HCT116 (cell line): ENCODE results near the gene SPTLC3. TPM values are rescaled to one million over a fixed set of nuclear protein-coding genes. Genes with fewer than 3 reads are reported as not detected.

ENCODE experiments used
- ATAC-seq: fragments of 200-7000 bp; cut with Tn5 transposase; 2 replicates; pipeline ENCODE4 v1.9.1; 2020; ENCODE audit warnings: mild to moderate bottlenecking, moderate library complexity
- BruUV-seq: library from RNA; stranded (reverse); fragments of 400-500 nt; replicated peaks from 2 replicates; lab custom pipeline; 2021; lab: Mats Ljungman, UMichigan
- CTCF ChIA-PET: fragments of 300-600 bp; sonication (Branson Sonifier 250); formaldehyde crosslinking; loops from one replicate; lab custom pipeline; 2021; ENCODE audit warnings: antibody characterized with exemption; lab: Charles Lee
- POLR2A ChIA-PET: fragments of 300-600, 350-600 bp; sonication (Branson Sonifier 250); formaldehyde crosslinking; loops from one replicate; lab custom pipeline; 2021; ENCODE audit warnings: antibody characterized with exemption; lab: Charles Lee
- RAD21 ChIA-PET, 2 experiments: fragments of 300-600 bp; sonication (Branson Sonifier 250); formaldehyde crosslinking; loops; one replicate each; lab custom pipeline; 2023; ENCODE audit warnings: low total read pairs in 2 of 2; ENCODE audit not compliant: uncharacterized antibody in 2 of 2, unreplicated experiment in 2 of 2, low non-redundant PET in 1 of 2; lab: Charles Lee
- DNase-seq: peaks from one replicate; pipeline ENCODE4 v3.0.0-alpha.2; 2010; ENCODE audit warnings: low read depth, low spot score
- H2AFZ ChIP-seq: fragments of 200-600 bp; shearing (Covaris generic), sonication (generic); 2 replicates; pipeline ENCODE4 v1.6.1; 2017; ENCODE audit warnings: low read depth, mixed run types, mixed read lengths, antibody characterized with exemption, low read length; ENCODE audit not compliant: poor library complexity, severe bottlenecking
- H3K27ac ChIP-seq: 2 replicates; pipeline ENCODE4 v1.5.1; 2012; ENCODE audit warnings: low read depth, low read length
- H3K27me3 ChIP-seq: fragments of 200-600 bp; sonication (generic); 2 replicates; pipeline ENCODE4 v1.6.1; 2016; ENCODE audit warnings: mixed run types, low read length, mixed read lengths; ENCODE audit not compliant: insufficient read depth
- H3K36me3 ChIP-seq, 2 experiments: fragments of 200-500 bp in 1 of 2; fragments of 200-600 bp in 1 of 2; sonication (Bioruptor generic) in 1 of 2; sonication (generic) in 1 of 2; 2 replicates each; pipeline versions ENCODE4 v1.5.1 to v1.6.1; 2014 to 2016; ENCODE audit warnings: low read length in 2 of 2, inconsistent platforms in 1 of 2, mixed read lengths in 1 of 2, mixed run types in 1 of 2; ENCODE audit not compliant: insufficient read depth in 2 of 2, control insufficient read depth in 1 of 2
- H3K4me1 ChIP-seq, 2 experiments: fragments of 200-600 bp in 1 of 2; sonication (generic) in 1 of 2; 2 replicates each; pipeline versions ENCODE4 v1.5.1 to v1.6.1; 2012 to 2017; ENCODE audit warnings: low read length in 2 of 2, inconsistent platforms in 1 of 2, mild to moderate bottlenecking in 1 of 2, mixed read lengths in 1 of 2, mixed run types in 1 of 2, moderate library complexity in 1 of 2; ENCODE audit not compliant: insufficient read depth in 2 of 2, control insufficient read depth in 1 of 2
- H3K4me2 ChIP-seq: fragments of 200-600 bp; sonication (generic); 2 replicates; pipeline ENCODE4 v1.6.1; 2017; ENCODE audit warnings: mixed run types, low read length, mixed read lengths
- H3K4me3 ChIP-seq, 2 experiments: fragments of 200-600 bp in 1 of 2; sonication (generic) in 1 of 2; replicated peaks in 1 of 2; 2 replicates each; pipeline ENCODE4 v1.5.1; 2011 to 2016; ENCODE audit warnings: low read length in 2 of 2, control low read depth in 1 of 2, low read depth in 1 of 2, mild to moderate bottlenecking in 1 of 2, mixed read lengths in 1 of 2, mixed run types in 1 of 2
- H3K79me2 ChIP-seq: fragments of 200-600 bp; sonication (generic); 2 replicates; pipeline ENCODE4 v1.6.1; 2017; ENCODE audit warnings: mild to moderate bottlenecking, mixed run types, low read length, moderate library complexity, mixed read lengths; ENCODE audit not compliant: insufficient read depth
- H3K9ac ChIP-seq: fragments of 200-600 bp; sonication (generic); 2 replicates; pipeline ENCODE4 v1.6.1; 2016; ENCODE audit warnings: low read length, mixed read lengths
- H3K9me2 ChIP-seq: fragments of 200-600 bp; sonication (generic), shearing (Covaris generic); 2 replicates; pipeline ENCODE4 v1.6.1; 2017; ENCODE audit warnings: mixed run types, mild to moderate bottlenecking, moderate library complexity; ENCODE audit not compliant: insufficient read depth
- H3K9me3 ChIP-seq, 2 experiments: fragments of 200-500 bp in 1 of 2; fragments of 200-600 bp in 1 of 2; sonication (Bioruptor generic) in 1 of 2; sonication (generic) in 1 of 2; 2 replicates each; pipeline ENCODE4 v1.6.1; 2014 to 2017; ENCODE audit warnings: low read length in 2 of 2, mixed read lengths in 2 of 2, inconsistent platforms in 1 of 2, low read depth in 1 of 2, mild to moderate bottlenecking in 1 of 2, mixed run types in 1 of 2, moderate library complexity in 1 of 2; ENCODE audit not compliant: control insufficient read depth in 1 of 2, insufficient read depth in 1 of 2
- H4K20me1 ChIP-seq: fragments of 200-600 bp; sonication (generic), shearing (Covaris generic); 2 replicates; pipeline ENCODE4 v1.6.1; 2017; ENCODE audit warnings: mixed run types, mild to moderate bottlenecking, moderate library complexity; ENCODE audit not compliant: insufficient read depth
- ATF3 ChIP-seq: IDR thresholded peaks from 2 replicates; pipeline ENCODE4 v1.6.1; 2012
- CBX3 ChIP-seq: IDR thresholded peaks from 2 replicates; pipeline ENCODE4 v1.6.1; 2012; ENCODE audit warnings: low read depth
- EGR1 ChIP-seq: IDR thresholded peaks from 2 replicates; pipeline ENCODE4 v1.6.1; 2012; ENCODE audit warnings: low read depth
- ELF1 ChIP-seq: IDR thresholded peaks from 2 replicates; pipeline ENCODE4 v1.6.1; 2012; ENCODE audit warnings: low read depth, borderline replicate concordance
- EZH2 ChIP-seq: fragments of 200-600 bp; sonication (generic); IDR thresholded peaks from 2 replicates; pipeline ENCODE4 v1.6.1; 2017; ENCODE audit warnings: antibody characterized with exemption, mixed run types
- MAX ChIP-seq: IDR thresholded peaks from 2 replicates; pipeline ENCODE4 v1.6.1; 2012
- REST ChIP-seq: IDR thresholded peaks from 2 replicates; pipeline ENCODE4 v1.6.1; 2012; ENCODE audit warnings: low read depth
- SRF ChIP-seq: IDR thresholded peaks from 2 replicates; pipeline ENCODE4 v1.6.1; 2012; ENCODE audit warnings: low read depth
- YY1 ChIP-seq: IDR thresholded peaks from 2 replicates; pipeline ENCODE4 v1.6.1; 2011; ENCODE audit warnings: low read length, low read depth, moderate library complexity, mild to moderate bottlenecking; ENCODE audit not compliant: insufficient replicate concordance; ENCODE audit errors: extremely low read depth
- ZBTB33 ChIP-seq: IDR thresholded peaks from 2 replicates; pipeline ENCODE4 v1.6.1; 2011; ENCODE audit warnings: mild to moderate bottlenecking, low read length, moderate library complexity; ENCODE audit not compliant: insufficient replicate concordance; ENCODE audit errors: extremely low read depth
- ZFX ChIP-seq: fragments of 450-650 bp; IDR thresholded peaks from 2 replicates; pipeline ENCODE4 v1.6.1; 2017
- intact Hi-C: fragments of 100-400 bp; cut with micrococcal nuclease; formaldehyde crosslinking; loops from 2 replicates; pipeline ENCODE4 v1.10.0; 2022
- total RNA-seq: library from RNA; stranded (reverse); gene quantifications from one replicate; pipeline ENCODE4 v1.2.1, GENCODE V29; 2021; ENCODE audit not compliant: unreplicated experiment

Gene SPTLC3
- total RNA-seq, 1 experiment from 2014 or later, result not detected

- no peak for TF ChIP-seq ZBTB33
- TF ChIP-seq SRF, result no peak
- TF ChIP-seq REST, result no peak
- no peak for TF ChIP-seq ELF1
- no peak for TF ChIP-seq CBX3
These were observed 13.8 kb downstream of the SPTLC3 start (continued) for GRCh38 chr20:13022401-13023155.

- Histone ChIP-seq H3K4me1 (peaks cover 1 to 2% of the 10 kb centered on the region in 2 experiments; a peak in 2 of 4 replicates), H2AFZ (no peak overlapping the region), H3K27ac (no peak overlapping the region), H3K9ac (no peak overlapping the region), H3K4me2 (no peak overlapping the region), H3K9me3 (peaks cover 0 to 7% of the 10 kb centered on the region in 2 experiments; a peak in 1 of 4 replicates), H3K9me2 (no peaks in the 10 kb centered on the region), H3K36me3 (no peaks in the 10 kb centered on the region), H3K79me2 (no peaks in the 10 kb centered on the region), H3K27me3 (no peaks in the 10 kb centered on the region), H3K4me3 (no peak overlapping the region), H4K20me1 (no peaks in the 10 kb centered on the region)
- no TSS peak for BruUV-seq
- ChIA-PET CTCF (no interaction called here), RAD21 (no interaction called here), POLR2A (no interaction called here)
- ATAC-seq (no peak), DNase-seq (no peak)
- intact Hi-C loops, result no loop called here
- TF ChIP-seq CBX3, result no peak
- TF ChIP-seq EZH2, result no peak
- TF ChIP-seq MAX, result no peak
- no peak for TF ChIP-seq EGR1
- TF ChIP-seq ELF1, result no peak
- TF ChIP-seq ZFX, result no peak
- TF ChIP-seq ATF3, result no peak
- no peak for TF ChIP-seq YY1
These were observed 15.8 kb downstream of the SPTLC3 start for GRCh38 chr20:13024596-13024995.
